Measurements from ENCODE around the gene GABRA5. TPM values are rescaled to one million over a fixed set of nuclear protein-coding genes. Genes with fewer than 3 reads are reported as not detected.

The GABRA5 gene
- total and polyA plus RNA-seq, 2 of the 13 experiments (the other 11 are each of a cell fraction or from before 2014, with no cell fraction given): not detected

GRCh38 chr15:26928051-26928450, 61.2 kb downstream of the GABRA5 start (continued):
- TF ChIP-seq ZNF34 (CRISPR knock-in tag; IDR thresholded peaks at IDR 0.05; ENCODE audit: borderline replicate concordance) (no peak), ARID4A (CRISPR knock-in tag; IDR thresholded peaks at IDR 0.05; ENCODE audit: borderline replicate concordance) (no peak), BRCA1 (CRISPR knock-in tag; IDR thresholded peaks at IDR 0.05) (no peak), PPARG (CRISPR knock-in tag; conservative IDR thresholded peaks at IDR 0.05) (no peak)

- H3K79me2 ChIP-seq (ENCODE audit: insufficient read depth, low read length): no peaks in the 10 kb centered on the region
- no peaks in the 10 kb centered on the region for H3K4me1 ChIP-seq (ENCODE audit: insufficient read depth, low read length)
- no peak overlapping the region for H3K9ac ChIP-seq (ENCODE audit: insufficient read depth, low read depth, low read length)
- ATAC-seq (no peak), FAIRE-seq (no peak), DNase-seq (ENCODE audit: low spot score) (no peak)
- BruUV-seq (replicated peaks): no TSS peak
- ChIA-PET CTCF (ENCODE audit: low intra/inter-chr PET ratio, low total read pairs) (no interaction called here), POLR2A (no interaction called here)
- in situ Hi-C loops (cut with HindIII; ENCODE audit: extremely low pct_ligation_motif_present, low pct_unique_long_range_greater_than_20kb): no loop called here
- H3K4me3 ChIP-seq (replicated peaks in 1 of 3; ENCODE audit: insufficient read depth in 1 of 3, low read depth in 2 of 3, low read length in 3 of 3): no peak overlapping the region
- 0% methylated on average over 1 of the region's 4 CpGs for WGBS (ENCODE audit: low lambda C conversion rate)
- H3K36me3 ChIP-seq (replicated peaks in 1 of 2; ENCODE audit: control insufficient read depth in 1 of 2, insufficient read depth in 2 of 2, low read length in 2 of 2): no peaks in the 10 kb centered on the region
- intact Hi-C loops (cut with micrococcal nuclease; ENCODE audit: unreplicated experiment): no loop called here
- H3K9me3 ChIP-seq (ENCODE audit: low read length): peaks cover under 1% of the 10 kb centered on the region; the same call in 1 of the 2 replicates
- no peak overlapping the region for H3K27ac ChIP-seq (ENCODE audit: extremely low read length, insufficient read depth, low read length)
- H2AFZ ChIP-seq (ENCODE audit: low read length): no peak overlapping the region
- no peak overlapping the region for H3K4me2 ChIP-seq (ENCODE audit: low read depth, low read length)
- H4K20me1 ChIP-seq (ENCODE audit: insufficient read depth, low read length): no peaks in the 10 kb centered on the region
- no peaks in the 10 kb centered on the region for H3K27me3 ChIP-seq (ENCODE audit: control insufficient read depth in 1 of 2, insufficient read depth in 2 of 2, low read length in 2 of 2)
- TF ChIP-seq RFXAP (CRISPR knock-in tag; IDR thresholded peaks at IDR 0.05; ENCODE audit: borderline replicate concordance): no peak
- TF ChIP-seq PAWR (CRISPR knock-in tag; IDR thresholded peaks at IDR 0.05; ENCODE audit: borderline replicate concordance): no peak
- no peak for TF ChIP-seq ZNF672 (CRISPR knock-in tag; IDR thresholded peaks at IDR 0.05)
- TF ChIP-seq U2AF1 (optimal IDR thresholded peaks at IDR 0.05; ENCODE audit: low read depth, low read length): no peak
- TF ChIP-seq, protein P1, sequence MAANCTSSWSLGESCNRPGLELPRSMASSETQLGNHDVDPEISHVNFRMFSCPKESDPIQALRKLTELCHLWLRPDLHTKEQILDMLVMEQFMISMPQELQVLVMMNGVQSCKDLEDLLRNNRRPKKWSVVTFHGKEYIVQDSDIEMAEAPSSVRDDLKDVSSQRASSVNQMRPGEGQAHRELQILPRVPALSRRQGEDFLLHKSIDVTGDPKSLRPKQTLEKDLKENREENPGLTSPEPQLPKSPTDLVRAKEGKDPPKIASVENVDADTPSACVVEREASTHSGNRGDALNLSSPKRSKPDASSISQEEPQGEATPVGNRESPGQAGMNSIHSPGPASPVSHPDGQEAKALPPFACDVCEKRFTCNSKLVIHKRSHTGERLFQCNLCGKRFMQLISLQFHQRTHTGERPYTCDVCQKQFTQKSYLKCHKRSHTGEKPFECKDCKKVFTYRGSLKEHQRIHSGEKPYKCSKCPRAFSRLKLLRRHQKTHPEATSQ (CRISPR knock-in tag; IDR thresholded peaks at IDR 0.05; ENCODE audit: borderline replicate concordance): no peak
- TF ChIP-seq TCF7 (IDR thresholded peaks at IDR 0.05; ENCODE audit: low read depth): no peak
- TF ChIP-seq ZMAT5 (CRISPR knock-in tag; IDR thresholded peaks at IDR 0.05; ENCODE audit: borderline replicate concordance, low read depth): no peak
- TF ChIP-seq SRSF4 (IDR thresholded peaks at IDR 0.05; ENCODE audit: low read depth, low read length, poor library complexity, severe bottlenecking): no peak
- TF ChIP-seq ZBTB7B (CRISPR knock-in tag; IDR thresholded peaks at IDR 0.05): no peak
- TF ChIP-seq ZSCAN21 (CRISPR knock-in tag; IDR thresholded peaks at IDR 0.05; ENCODE audit: borderline replicate concordance): no peak
- no peak for TF ChIP-seq FOXM1 (CRISPR knock-in tag; IDR thresholded peaks at IDR 0.05)
Observed at GRCh38 chr15:26929588-26929987, 62.7 kb downstream of the GABRA5 start.

All from HepG2 (cell line).